Tibial nerve (tissue), 4 donors: Measurements from ENCODE around the gene AFF2. TPM values are rescaled to one million over a fixed set of nuclear protein-coding genes. Genes with fewer than 3 reads are reported as not detected.
"Not testable (repeated sequence)": the region's sequence is repeated elsewhere in the genome, so short reads cannot be mapped to it uniquely, and the experiment has no call there.

ENCODE experiments used
- DNase-seq, 2 donors: peaks; one replicate each; pipeline ENCODE4 v3.0.0-alpha.2; 2019; ENCODE audit warnings: low spot score in 2 of 2
- H3K27ac ChIP-seq, 4 donors: fragments of 200-600 bp; sonication (generic) in 3 of 4; one replicate each; pipeline ENCODE4 v1.5.1; 2017 to 2019; ENCODE audit warnings: mild to moderate bottlenecking in 1 of 4
- H3K27me3 ChIP-seq, 2 donors: fragments of 200-600 bp; sonication (generic) in 1 of 2; one replicate each; pipeline versions ENCODE4 v1.5.1 to v1.6.0; 2017 to 2019
- H3K36me3 ChIP-seq, 3 donors: fragments of 200-600 bp; sonication (generic); one replicate each; pipeline ENCODE4 v1.5.1; 2018 to 2019
- H3K4me1 ChIP-seq, 4 donors: fragments of 200-600 bp; sonication (generic) in 3 of 4; one replicate each; pipeline ENCODE4 v1.5.1; 2017 to 2019
- H3K4me3 ChIP-seq, 4 donors: fragments of 200-600 bp; sonication (generic) in 3 of 4; one replicate each; pipeline ENCODE4 v1.5.1; 2017 to 2019; ENCODE audit warnings: mild to moderate bottlenecking in 1 of 4, moderate library complexity in 1 of 4
- H3K9me3 ChIP-seq, 4 donors: fragments of 200-600 bp; sonication (generic) in 3 of 4; one replicate each; pipeline ENCODE4 v1.5.1; 2017 to 2019
- CTCF ChIP-seq, 5 experiments: fragments of 200-600 bp in 3 of 5; fragments of 450-650 bp in 2 of 5; sonication (generic) in 3 of 5; IDR thresholded peaks; one replicate each; pipeline ENCODE4 v1.5.1; 2016 to 2019; ENCODE audit warnings: antibody characterized with exemption in 5 of 5, mild to moderate bottlenecking in 3 of 5, moderate library complexity in 2 of 5
- EP300 ChIP-seq, 2 donors: sonication (generic); formaldehyde crosslinking; IDR thresholded peaks; one replicate each; pipeline ENCODE4 v1.6.1; 2017; ENCODE audit warnings: antibody characterized with exemption in 2 of 2, mild to moderate bottlenecking in 1 of 2
- POLR2A ChIP-seq, 2 donors: fragments of 450-650 bp; IDR thresholded peaks; one replicate each; pipeline ENCODE4 v1.6.1; 2017; ENCODE audit warnings: antibody characterized with exemption in 2 of 2, mild to moderate bottlenecking in 2 of 2, moderate library complexity in 2 of 2
- WGBS, 2 donors: methylation state at CpG; one replicate each; pipeline ENCODE4 v1.1.5; 2018; 5-methylcytosine and 5-hydroxymethylcytosine counted together
- total RNA-seq, 4 donors: library from RNA; depleted of rRNA; stranded (reverse); fragments of >200 nt; gene quantifications; one replicate each; pipeline ENCODE4 v1.1.0, GENCODE V29; 2016

AFF2 gene
- total RNA-seq, 4 donors from 2014 or later: 13.2 to 20.3 (median 16.1) TPM

GRCh38 chrX:148905400-148905799, 405.0 kb downstream of the AFF2 start:
- Histone ChIP-seq H3K36me3 (no peaks in the 10 kb centered on the region), H3K9me3 (no peaks in the 10 kb centered on the region), H3K4me3 (no peak overlapping the region), H3K27me3 (no peaks in the 10 kb centered on the region), H3K4me1 (no peaks in the 10 kb centered on the region), H3K27ac (no peak overlapping the region)
- 0 to 60% methylated on average over 1 to 5 of the region's 5 CpGs for WGBS, 2 donors
- no peak for DNase-seq
- TF ChIP-seq EP300 (IDR thresholded peaks at IDR 0.05) (no peak), CTCF (IDR thresholded peaks at IDR 0.05) (no peak), POLR2A (IDR thresholded peaks at IDR 0.05) (no peak)

- not testable (repeated sequence) for H3K9me3 ChIP-seq, H3K27me3 ChIP-seq, H3K27ac ChIP-seq, H3K4me1 ChIP-seq, DNase-seq, H3K4me3 ChIP-seq, H3K36me3 ChIP-seq
- WGBS, 2 donors: 96 to 99% methylated on average over 10 to 11 of the region's 11 CpGs
Measured at GRCh38 chrX:148906628-148907027, 406.2 kb downstream of the AFF2 start.

- no peaks in the 10 kb centered on the region for H3K27me3 ChIP-seq
- no peak overlapping the region for H3K27ac ChIP-seq
- TF ChIP-seq CTCF (IDR thresholded peaks at IDR 0.05) (no peak), EP300 (IDR thresholded peaks at IDR 0.05) (no peak), POLR2A (IDR thresholded peaks at IDR 0.05) (no peak)
- no peak for DNase-seq
- H3K4me1 ChIP-seq: no peaks in the 10 kb centered on the region
- H3K9me3 ChIP-seq: no peaks in the 10 kb centered on the region
- no peaks in the 10 kb centered on the region for H3K36me3 ChIP-seq
- H3K4me3 ChIP-seq: no peak overlapping the region
Measured at GRCh38 chrX:148909758-148910157, 409.3 kb downstream of the AFF2 start.

GRCh38 chrX:148913971-148914370, 413.6 kb downstream of the AFF2 start:
- H3K4me3 ChIP-seq: no peak overlapping the region
- H3K4me1 ChIP-seq: no peaks in the 10 kb centered on the region
- no peaks in the 10 kb centered on the region for H3K36me3 ChIP-seq
- DNase-seq: no peak
- H3K9me3 ChIP-seq: no peaks in the 10 kb centered on the region
- 45 to 50% methylated on average over 3 of the region's 3 CpGs for WGBS, 2 donors
- no peak for TF ChIP-seq EP300 (IDR thresholded peaks at IDR 0.05)
- no peak for TF ChIP-seq POLR2A (IDR thresholded peaks at IDR 0.05)
- no peak for TF ChIP-seq CTCF (IDR thresholded peaks at IDR 0.05)
- H3K27me3 ChIP-seq: no peaks in the 10 kb centered on the region
- H3K27ac ChIP-seq: no peak overlapping the region

- Histone ChIP-seq H3K9me3 (no peaks in the 10 kb centered on the region), H3K36me3 (no peaks in the 10 kb centered on the region), H3K4me1 (no peaks in the 10 kb centered on the region), H3K27ac (no peak overlapping the region), H3K27me3 (no peaks in the 10 kb centered on the region), H3K4me3 (no peak overlapping the region)
- TF ChIP-seq POLR2A (IDR thresholded peaks at IDR 0.05) (no peak), CTCF (IDR thresholded peaks at IDR 0.05) (no peak), EP300 (IDR thresholded peaks at IDR 0.05) (no peak)
- no peak for DNase-seq
- 49 to 75% methylated on average over 3 of the region's 3 CpGs for WGBS, 2 donors
Measured at GRCh38 chrX:148914783-148915182, 414.4 kb downstream of the AFF2 start.

GRCh38 chrX:148915474-148915873, 415.1 kb downstream of the AFF2 start:
- Histone ChIP-seq H3K4me1 (no peaks in the 10 kb centered on the region), H3K9me3 (no peaks in the 10 kb centered on the region), H3K4me3 (no peak overlapping the region), H3K27me3 (no peaks in the 10 kb centered on the region), H3K27ac (no peak overlapping the region), H3K36me3 (no peaks in the 10 kb centered on the region)
- TF ChIP-seq EP300 (IDR thresholded peaks at IDR 0.05) (no peak), POLR2A (IDR thresholded peaks at IDR 0.05) (no peak), CTCF (IDR thresholded peaks at IDR 0.05) (no peak)
- 65% methylated on average over 5 of the region's 5 CpGs for WGBS, 2 donors
- DNase-seq: no peak
